IPS-NIHi7 (cell line): ENCODE measurements around the gene PPP1R3E.
A peak's percentile ranks its signal among the peaks of the same experiment; 100 is the strongest.
"Not testable (repeated sequence)": the region's sequence is repeated elsewhere in the genome, so short reads cannot be mapped to it uniquely, and the experiment has no call there.

Experiments used
- DNase-seq: peaks from one replicate; pipeline ENCODE4 v3.0.0; 2012; ENCODE audit warnings: mixed read lengths; ENCODE audit errors: extremely low spot score

The PPP1R3E gene

DNA sequence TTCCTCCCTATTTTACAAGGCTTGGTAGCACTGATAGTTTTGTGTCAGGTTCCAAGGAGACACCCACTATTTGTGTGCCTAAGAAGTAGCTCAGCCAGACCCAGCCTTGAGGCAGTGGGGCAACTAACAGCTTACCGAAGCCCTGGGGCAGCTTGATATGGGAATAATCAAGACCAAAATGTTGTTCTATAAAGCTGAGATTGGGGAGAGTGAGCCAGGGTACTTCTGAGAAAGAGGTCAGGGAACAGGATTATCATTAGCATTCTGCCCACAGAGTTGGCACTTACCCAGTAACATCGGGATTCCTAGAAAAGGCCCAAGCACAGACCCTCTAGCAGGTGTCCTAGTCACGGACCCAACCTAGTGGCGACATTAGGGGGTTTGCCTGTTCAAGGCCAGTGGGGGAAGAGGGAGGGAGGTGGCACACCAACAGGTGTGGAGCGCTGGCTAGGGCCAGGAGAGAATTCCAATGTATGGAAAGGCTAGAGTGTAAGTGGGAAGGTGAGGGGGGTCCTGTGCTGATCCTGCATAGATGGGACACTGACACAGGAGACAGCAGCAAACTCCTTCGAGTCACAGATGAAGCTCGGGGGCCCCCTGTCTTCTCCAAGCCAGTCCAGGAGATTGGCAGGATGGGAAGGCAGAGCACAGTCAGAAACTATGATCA, 4.9 kb downstream of the PPP1R3E start:
- DNase-seq, result no peak

DNA sequence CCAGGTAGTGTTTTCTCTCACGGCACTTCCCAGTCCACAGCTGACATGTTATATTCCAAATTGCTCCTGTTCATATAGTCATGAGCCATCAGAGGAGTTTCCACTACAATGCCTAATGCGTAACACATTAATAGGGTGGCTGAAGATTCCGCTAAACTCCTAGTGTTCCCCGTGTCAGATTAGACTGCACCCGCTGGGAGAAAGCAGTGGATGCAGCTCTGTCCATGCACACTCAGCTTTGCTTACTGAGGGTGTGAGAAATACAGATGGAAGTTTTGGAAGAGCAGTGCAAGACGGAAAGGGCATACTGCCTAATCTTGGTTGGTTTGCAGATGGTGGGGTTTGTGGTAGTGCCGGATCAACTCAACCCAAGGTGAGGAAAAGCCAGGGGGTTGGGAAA, 5.6 kb downstream of the PPP1R3E start:
- DNase-seq, result no peak

DNA sequence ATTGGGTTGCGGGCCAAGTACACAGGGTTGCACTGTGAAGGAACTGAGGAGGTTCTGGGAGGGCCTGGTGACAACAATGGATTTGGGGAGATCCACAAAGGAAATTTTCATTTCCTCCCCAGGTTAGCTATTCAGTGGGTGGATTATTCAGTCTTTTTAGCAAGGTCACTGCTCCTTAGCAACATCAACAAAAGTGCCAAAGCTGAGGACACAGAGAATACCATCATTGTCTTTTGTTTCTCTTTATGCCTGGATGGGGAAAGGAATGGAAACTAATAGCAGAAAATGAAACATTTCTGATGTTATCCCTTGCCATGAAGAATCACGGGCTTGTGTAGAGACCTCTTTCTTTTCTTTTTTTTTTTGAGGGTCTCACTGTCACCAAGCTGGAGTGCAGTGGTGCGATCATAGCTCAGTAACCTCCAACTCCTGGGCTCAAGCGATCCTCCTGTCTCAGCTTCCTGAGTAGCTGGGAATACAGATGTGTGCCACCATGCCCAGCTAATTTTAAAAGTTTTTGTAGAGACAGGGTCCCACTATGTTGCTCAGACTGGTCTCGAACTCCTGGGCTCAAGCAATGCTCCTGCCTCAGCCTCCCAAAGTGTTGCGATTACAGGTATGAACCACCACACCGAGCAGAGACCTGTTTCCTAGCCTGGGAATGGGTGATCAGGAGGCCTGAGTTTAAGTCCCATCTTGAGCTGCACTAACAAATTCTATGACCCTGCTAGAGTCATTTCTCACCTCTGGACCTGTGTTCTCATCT, 6.5 kb downstream of the PPP1R3E start:
- DNase-seq, result no peak

DNA sequence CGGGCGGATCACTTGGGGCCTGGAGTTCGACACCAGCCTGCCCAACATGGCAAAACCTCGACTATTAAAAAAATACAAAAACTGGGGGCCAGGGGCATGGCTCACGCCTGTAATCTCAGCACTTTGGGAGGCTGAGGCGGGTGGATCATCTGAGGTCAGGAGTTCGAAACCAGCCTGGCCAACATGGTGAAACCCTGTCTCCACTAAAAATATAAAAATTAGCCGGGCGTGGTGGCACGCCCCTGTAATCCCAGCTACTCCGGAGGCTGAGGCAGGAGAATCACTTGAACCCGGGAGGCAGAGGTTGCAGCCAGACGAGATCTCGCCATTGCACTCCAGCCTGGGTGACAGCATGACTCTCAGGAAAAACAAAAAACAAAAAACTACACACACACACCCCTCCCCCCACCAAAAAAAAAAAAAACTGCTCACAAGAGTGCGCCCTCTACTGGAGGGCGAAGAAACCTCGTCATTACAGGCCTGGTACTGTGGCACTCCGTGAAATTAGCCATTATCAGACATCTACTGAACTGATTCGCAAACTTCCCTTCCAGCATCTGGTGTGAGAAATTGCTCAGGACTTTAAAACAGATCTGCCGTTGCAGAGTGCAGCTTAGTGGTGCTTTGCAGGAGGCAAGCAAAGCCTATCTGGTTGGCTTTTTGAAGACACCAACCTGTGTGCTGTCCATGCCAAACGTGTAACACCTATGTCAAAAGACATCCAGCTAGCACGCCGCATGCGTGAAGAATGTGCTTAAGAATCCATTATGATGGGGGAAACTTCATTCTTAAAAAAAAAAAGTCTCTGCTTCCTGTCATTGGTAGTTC, 7.7 kb downstream of the PPP1R3E start:
- DNase-seq, result no peak

DNA sequence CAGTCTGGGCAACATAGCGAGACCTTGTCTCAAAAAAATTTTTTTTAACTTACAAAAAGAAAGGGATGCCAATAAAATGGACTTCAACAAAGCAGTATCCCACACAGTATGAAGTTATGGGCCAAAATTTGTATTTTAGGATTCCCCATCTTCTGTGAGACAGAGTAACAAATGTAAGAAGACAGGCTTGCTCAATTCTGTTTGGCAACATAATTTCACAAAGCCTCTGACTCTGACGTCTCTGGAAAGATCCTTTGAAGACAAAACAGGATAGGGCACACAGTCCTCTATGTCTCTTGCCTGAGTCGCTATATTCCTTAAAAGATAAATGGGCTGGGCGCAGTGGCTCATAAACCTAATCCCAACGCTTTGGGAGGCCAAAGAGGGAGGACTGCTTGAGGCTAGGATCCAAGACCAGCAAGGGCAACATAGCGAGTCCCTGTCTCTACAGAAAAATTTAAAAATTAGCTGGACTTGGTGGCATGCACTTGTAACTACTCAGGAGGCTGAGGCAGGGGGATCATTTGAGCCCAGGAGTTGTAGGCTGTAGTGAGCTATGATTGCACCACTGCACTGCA, 15.7 kb downstream of the PPP1R3E start:
- DNase-seq, result no peak

DNA sequence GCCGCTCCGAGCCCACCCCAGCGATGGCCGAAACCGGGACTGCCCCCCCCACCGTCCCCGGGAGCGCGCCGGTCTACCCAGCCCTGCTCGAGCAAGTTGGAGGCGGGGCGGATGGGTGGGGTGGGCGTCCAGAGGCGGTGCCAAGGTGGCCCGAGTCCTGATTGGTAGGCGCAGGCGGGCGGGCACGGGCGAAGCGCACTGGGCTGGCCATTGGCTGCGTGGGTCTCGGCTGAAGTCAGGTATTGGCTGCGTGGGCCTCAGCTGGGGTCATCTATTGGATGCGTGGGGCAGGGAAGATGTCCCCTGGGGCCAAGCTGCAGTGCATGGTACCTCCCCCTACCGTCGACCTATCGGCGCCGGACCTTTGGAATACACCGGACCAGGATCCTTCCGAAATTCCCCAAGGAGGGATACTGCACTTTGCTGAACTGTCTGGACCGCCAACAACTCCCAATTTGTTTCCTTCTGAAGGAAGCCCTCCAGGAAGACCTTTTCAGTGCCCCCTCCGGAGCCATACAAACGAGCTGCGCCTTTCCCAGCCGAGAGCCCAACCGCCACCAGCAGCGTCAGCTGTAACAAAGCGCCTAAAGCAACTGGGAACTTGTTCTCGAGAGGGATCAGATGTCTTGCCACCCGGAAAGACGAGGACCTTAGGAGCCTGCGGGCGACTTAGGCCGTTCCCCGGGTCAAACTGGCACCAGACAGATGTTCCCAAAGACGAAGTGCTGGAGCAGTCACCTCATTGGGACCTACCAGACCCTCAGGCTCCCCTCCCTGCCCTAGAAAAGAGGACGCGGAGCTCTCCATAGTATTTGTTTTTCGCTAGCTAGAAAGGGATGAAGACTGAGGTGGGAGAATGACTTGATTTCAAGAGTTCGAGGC, 16.4 kb downstream of the PPP1R3E start, which contains the start of gene HOMEZ:
Gene HOMEZ, minus strand, starts transcription at position 113 of the 882 bp plus-strand sequence. CDS start 180 bp downstream, outside the sequence.
- DNase-seq, result peak; percentile 97

DNA sequence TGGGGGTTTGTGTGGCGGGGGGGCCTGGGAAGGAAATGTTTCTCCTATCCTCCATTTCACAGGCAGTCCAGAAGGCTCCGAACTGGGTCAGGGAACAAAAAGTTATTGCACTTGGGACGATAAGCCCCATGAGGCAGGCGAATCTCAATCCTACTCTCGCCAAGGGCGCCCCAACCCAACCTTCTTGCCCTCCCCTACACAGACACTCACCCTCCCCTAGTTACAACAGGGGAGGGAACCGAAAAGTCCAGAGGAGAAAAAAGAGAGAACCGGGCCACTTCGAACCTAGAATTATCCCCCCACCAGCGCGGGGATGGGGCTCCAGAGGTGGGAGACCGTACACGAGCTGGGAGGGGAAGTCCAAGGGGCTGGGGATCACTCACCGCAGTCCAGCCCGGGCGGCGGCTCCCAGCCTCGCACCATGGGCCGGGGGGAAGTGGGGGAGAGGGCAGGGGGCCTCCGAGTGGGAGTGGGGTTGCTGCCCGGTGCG, 17.1 kb downstream of the PPP1R3E start:
- DNase-seq, result no peak

DNA sequence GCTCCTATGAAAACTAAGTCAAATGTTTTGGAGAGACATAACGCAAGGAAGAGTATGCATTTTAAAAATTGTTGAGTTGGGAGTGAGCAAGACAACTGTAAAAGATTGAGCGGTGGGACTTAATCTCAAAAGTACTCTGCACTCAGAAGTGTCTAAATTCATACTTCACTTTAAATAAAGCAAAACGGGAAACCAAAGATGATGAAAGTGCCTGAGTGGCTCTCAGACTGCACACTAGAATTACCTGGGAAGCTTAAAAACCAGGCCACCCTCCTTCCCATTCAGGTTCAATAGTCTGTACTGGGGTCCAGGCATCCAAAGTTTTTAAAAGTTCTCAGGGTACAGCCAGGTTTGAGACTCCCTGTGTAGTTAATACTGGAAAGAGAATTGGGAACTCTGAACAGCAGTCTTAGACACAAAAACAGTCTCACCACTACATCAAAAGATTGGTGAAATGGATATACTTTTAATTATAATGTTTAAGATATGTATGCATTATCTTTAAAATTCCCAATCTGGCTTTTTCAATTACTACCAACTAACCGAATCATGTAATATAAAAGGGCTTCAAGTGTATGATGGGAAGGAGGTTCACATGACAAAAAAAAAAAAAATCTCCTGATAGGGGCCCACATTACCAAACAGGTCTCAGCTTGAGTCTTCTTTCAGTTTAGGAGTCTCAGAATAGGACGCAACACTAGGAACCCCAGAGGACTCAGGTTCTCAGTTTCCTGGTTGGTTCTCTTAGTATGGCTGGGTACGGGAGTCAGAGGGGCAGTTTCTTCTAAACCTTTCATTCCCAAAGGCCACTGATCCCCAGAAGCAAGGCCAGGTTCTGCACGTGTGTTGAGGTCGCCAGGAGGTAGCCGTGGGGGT, 17.8 kb downstream of the PPP1R3E start:
- no peak for DNase-seq

DNA sequence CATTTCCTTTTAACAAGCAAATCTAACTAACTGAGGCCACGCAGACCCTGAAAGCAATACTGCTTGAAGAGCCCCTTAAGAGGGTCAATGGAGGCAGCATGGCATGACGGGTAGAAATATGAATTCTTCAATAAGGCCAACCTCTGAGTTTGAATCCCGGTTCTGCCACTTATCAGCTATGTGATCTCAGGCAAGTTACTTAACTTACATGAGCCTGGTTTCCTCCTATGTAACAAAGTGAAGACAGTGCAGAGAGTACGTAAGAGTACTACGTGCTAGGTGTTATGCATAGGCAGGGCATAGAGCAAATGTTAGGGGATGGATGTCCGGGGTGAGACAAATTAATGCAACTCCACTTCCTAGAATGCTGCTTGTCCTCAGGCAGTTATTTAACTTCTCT, 21.4 kb downstream of the PPP1R3E start:
- DNase-seq, result no peak

DNA sequence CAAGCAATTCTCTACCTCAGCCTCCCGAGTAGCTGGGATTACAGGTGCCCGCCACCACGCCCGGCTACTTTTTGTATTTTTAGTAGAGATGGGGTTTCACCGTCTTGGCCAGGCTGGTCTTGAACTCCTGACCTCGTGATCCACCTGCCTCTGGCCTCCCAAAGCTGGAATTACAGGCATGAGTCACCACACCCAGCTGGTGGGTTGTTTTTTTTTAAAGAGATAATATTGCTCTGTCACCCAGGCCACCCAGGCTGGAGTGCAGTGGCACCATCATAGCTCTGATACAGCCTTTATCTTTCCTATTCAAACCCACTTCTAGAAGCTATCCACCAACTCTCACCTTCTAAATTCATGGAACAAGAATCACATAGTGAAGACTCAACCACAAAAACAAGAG, 24.7 kb downstream of the PPP1R3E start:
- DNase-seq, result not testable (repeated sequence)

DNA sequence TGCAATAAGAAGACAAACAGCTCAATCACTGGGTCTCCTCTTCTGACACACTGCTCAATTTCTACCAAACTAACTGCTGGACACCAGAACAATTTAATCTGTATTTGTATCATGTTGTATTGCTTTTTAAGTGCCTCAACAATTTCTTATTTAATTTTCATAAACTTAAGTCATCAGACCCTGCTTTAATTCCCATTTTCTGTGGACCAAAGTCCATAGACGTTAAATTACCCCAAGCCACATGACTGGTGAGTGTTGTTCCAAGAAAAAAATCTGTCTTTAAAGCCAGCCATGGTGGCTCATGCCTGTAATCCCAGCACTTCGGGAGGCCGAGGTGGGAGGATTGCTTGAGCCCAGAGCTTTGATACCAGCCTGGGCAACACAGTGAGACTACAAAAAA, 25.5 kb downstream of the PPP1R3E start:
- DNase-seq, result no peak

DNA sequence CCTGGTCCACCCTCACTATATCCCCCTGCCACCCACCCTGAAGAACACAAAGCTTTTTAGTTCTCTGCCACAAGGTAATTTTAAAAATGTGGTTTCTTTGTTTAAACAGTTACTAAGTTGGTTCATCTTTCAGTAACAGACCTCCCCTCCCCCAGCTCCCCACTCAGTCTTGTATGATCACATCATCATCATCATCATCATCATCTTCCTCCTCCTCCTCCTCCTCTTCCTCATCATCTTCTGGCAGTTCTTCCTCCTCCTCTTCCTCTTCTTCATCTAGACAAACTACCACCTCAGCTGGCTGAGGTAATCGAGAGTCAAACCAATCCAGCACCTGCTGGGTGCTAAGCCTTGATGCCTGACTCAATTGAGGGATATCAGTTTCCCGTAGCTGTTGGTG, 27.2 kb downstream of the PPP1R3E start:
- DNase-seq, result no peak

DNA sequence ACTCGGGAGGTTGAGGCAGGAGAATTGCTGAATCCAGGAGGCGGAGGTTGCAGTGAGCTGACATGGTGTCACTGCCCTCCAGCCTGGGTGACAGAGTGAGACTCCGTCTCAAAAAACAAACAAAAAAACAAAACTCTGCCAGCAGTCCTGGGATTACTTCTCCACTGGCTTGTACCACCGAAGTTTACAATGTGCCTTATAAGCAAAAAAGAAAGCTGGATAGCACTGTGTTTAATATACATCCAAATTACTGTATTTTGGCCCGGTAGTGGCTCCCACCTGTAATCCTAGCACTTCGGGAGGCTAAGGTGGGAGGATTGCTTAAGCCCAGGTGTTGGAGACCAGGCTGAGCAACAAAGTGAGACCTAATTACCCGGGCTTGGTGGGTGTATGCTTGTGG, 33.5 kb downstream of the PPP1R3E start:
- no peak for DNase-seq

DNA sequence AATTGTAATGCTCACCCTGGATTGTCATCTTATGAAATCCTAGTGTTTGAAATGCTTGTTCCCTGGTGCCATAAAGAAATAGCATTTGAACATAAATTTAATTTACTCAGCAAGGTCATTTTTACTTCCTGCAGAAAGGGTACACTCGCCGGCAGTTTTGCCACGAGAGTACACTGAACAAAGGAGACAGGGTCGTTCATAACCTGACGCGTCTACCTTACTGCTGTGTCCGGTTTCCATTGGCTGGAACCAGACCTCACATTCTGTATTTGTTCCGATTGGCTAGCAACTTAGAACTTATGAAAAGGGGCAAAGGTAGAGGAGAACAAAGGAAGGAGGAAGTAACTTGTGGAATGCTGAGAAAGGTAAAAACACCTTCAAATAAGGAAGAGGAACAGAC, 41.8 kb downstream of the PPP1R3E start:
- DNase-seq, result not testable (repeated sequence)

DNA sequence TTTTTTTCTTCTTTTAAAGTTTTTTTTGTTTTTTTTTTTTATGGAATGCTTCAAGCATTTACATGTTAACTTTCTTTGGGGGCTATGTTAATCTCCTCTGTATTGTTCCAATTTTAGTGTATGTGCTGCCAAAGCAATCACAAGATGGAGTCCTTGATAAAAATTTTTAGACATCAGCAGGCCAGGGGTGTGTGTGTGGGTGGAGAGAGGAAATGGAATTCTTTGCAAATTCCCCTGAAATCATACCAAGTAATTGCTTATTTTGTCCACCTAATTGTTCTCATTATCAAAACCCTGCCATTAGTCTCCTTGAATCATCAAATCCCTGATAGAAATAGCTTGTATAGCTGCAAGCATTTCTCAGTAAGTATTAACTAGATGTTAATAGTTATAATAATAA, 43.2 kb downstream of the PPP1R3E start:
- DNase-seq, result no peak

DNA sequence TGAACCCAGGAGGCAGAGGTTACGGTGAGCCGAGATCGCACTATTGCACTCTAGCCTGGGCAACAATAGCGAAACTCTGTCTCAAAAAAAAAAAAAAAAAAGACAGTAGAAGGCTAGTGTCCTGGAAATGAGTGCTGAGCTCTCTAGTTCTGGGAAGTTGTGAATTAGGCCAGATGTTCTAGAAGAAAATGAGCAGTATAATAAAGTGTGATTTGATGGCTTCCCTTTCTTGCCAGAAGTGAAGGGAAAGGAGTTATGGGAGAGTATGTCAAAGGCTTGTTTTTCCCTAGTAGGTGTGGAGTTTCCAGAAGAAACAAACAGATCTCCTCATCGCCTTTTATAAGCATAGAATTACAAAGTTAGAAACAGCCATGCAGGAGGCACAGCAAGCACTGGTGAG, 44.4 kb downstream of the PPP1R3E start:
- no peak for DNase-seq

DNA sequence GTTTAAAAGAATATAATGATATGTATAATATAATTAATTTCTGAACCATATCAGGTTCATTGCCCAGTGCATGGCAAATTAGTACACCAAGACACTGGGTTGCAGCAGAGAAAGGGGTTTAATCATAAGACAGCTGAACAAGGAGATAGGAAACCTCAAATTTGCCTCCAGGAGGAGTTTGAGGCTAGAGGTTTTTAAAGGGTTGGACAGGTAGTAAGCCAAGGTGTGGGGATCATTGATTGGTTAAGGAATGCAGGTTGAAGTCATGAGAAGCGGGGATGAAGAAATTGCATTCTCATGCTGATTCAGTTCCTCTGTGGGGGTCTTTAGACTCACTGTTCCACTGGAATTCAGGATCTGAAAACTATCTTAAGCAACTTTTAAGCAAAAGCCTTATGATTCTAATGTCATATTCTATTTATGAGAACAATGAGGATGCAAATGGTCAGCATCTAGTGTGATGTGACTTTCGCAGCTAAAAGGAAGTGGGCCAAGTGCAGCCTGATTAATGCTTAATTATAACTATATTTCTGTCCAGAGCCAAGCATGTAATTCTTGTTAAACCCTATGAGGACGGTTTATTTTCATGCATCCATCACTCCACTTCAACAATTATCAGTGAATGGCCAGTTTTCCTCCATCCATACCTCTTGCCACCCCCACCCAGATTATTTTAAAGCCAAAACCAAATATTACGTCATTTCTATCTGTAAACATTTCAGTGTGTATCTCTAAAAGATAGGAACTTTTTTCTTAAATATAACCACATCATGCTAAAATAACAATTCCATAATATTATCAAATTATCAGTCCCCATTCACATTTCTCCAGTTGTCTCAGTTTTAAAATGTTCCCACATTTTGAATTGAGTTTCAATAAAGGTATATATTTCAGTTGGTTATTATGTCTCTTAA, 50.0 kb downstream of the PPP1R3E start:
- DNase-seq, result peak; percentile 39

DNA sequence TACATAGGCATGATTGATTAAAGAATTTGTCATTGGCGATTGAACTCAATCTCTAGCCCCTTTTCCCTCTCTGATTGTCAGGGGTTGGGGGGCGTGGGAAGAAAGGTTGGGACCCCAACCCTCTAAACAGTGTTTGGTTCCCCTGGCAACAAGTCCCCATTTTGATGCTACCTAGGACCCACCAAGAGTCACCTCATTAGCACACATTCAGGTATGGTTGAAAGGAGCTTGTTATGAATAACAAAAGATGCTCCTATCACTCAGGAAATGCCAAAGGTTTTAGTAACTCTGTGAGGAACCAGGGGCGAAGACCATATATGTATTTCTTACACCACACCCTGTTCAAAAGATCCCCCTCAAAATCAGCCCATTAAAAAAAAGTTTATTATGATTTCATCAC, 50.7 kb downstream of the PPP1R3E start:
- peak; percentile 31 for DNase-seq

DNA sequence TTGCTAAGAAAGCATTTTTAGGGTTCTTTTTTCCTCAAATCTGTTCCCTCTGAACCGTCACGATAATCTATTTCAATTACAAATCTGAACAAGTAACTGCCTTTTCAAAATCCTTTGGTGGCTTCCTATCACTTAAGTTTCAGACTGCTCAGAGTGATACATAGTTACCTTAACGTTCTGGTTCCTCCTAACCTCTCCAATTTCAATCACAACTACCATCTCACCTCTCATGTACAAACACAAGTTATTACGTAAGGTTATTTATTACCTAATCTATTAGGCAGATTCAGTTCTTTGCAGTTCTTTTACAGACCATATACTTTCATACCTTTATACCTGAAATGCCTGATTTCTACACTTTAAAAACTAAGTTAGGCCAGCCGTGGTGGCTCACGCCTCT, 52.8 kb downstream of the PPP1R3E start:
- no peak for DNase-seq
